DMS53 (cell line): ENCODE measurements around the gene KRTAP10-6.
"Not testable (repeated sequence)": the region's sequence is repeated elsewhere in the genome, so short reads cannot be mapped to it uniquely, and the experiment has no call there.

ENCODE experiments used
- DNase-seq: peaks from one replicate; lab custom pipeline; 2025; lab: John Stamatoyannopoulos, UW

KRTAP10-6 gene

DNA sequence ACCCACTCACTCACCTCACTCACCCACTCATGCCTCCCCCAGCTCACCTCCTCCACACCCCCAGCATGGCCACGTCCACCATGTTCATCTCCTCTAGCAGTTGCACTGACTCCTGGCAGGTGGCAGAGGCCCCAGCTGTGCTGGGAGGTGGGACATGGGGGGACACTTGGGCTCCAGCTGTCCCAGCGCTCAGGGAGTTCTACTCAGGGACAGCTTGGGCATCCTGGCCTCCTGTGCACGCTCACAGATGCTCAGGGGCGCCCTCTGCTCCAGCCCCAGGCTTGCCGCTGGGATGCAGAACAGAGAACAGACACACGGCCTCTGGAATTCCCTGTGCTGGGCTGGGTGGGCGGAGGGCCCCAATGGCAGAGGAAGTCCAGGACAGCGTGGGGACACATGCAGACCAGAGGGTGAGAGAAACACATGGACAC is 24.8 kb upstream of the KRTAP10-6 start:
- no peak for DNase-seq

DNA sequence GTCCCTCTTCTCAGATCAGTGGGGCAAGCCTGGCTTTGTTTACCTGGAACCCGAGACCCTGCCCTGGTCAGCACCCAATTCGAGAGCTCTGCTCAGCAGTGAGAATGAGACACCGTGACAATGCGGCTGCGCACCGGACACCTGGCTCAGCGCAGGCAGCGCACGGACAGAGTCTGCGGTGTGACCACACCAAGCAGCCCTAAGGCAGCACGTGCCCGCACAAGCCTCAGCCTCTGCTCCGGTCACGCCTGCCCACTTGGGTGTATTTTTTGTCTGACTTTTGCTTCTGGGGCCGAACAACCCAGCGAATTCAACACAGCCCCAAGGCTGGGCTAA is 24.3 kb upstream of the KRTAP10-6 start:
- no peak for DNase-seq

DNA sequence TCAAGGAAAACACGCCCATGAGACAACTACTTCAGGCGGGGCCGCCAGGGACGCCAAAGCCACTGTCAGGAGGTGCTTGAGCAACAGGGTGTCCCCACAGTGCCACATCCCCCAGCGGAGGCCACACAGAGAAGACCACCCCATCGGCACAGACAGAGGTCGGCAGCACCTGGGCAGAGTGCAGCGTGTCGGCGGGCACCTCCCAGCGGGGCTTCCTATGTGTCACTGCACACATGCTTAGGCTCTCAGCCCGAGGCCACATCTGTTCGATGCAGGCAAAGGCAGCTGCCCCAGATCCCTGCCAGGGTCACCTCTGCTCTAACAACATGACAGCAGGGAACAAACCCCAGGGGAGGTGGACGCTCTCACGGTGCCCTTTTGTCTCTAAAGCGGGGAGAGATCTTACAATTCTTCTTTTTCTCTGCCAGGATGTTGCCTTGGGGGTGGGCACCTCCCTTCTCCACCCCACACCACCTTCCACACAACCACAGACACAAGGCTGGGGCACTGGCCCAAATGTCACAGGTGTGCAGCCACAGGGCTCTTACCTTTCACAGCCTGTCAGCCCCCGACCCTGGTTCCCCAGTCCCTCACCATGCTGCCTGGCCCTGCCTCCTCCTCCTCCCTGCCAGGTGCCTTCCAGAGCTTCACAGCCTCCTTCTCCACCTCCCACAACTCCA is 23.7 kb upstream of the KRTAP10-6 start:
- DNase-seq: no peak

DNA sequence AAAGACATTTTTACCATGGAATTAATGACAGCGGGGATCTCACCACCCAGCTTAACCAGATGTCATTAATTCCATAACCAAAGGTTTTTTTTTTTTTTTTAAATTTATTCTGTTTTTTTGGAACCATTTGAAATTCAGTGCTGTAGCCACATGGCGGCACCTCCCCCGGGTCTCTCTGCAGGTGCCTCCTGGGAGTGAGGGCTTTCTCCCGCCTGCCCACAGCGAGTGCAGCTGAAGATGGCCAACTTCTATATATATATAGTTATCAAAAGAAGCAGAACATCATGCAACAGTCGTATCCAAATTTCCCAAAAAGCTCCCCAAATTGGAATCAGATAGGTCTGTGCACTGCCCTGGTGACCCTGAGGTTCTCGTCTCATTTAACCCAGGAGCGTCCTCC is 23.2 kb upstream of the KRTAP10-6 start:
- no peak for DNase-seq

DNA sequence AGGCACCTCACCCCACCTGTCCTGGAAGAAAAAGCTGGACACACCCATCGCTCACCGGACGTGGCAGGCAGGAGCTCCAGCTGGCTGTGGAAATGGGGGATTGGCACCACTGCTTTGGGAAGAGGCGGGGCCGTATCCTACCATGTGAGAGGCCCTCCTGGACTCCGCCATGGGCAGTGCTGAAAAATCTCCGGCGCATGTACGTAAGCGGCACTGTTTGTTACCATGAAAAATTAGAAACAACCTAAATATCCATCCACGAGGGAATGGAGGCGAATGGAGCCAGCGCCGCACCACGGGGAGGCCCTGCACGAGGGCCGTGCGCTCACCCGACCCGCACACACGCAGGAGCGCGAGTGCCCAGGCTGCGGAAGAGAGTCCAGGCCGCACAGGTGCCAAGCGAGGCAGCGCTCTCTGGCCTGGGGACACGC is 22.7 kb upstream of the KRTAP10-6 start:
- no peak for DNase-seq

DNA sequence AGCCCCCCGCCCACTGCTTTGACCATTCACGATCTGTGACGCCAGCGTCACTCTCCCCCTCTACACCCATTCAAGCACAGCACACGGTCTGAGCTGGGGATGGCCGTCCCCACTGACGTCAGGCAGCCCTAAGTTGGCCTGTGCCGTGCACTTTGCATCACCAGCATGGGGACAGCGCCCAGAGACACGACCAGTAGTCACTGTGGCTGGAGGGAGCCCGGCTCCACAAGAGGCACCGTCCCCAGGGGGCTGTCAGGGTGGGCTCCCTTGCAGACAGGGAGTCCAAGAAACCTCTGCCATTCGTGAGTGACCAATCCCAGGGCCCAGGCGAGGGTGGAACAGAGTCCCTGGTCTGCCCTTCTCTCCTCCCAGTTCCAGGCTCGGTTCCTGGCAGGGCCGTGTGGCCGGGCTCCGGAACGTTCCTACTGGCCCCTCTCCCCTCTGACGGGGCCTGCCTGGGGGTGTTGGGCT is 21.9 kb upstream of the KRTAP10-6 start:
- no peak for DNase-seq

DNA sequence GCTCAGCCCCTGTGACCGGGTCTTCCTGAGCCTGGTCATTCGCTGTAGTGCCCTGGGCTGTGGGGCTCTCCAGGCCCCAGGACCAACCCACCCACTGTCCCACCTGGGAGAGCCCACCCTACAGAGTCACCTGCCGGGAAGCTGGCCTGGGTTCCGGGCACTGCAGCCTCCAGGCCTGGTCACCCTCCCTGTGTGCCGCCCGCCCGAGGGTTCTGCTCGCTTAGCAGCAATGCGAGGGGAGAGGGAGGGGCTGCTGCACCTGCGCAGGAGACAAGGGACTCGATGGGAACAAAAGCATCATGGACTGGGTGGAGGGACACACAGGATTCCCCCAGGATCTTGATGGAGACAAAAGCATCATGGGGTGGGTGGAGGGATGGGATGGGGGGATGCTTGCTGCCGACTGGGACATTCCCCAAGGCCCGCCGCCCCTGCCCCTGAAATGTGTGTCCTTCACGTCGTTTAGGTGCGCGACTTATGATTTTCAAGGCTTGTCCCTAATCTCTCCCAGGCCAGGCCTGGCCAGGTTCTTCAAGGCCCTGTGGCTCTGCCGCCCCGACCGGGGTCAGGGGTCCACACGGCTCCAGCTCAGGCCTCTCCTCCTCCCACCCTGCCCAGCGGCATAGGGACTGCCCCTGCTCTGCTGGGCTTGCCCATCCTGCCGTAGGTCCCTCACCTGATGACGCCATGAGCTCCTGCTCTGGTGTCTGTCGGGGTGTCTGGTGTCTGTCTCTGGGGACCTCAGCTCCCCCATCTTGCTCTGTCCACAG is 21.3 kb upstream of the KRTAP10-6 start:
- no peak for DNase-seq

DNA sequence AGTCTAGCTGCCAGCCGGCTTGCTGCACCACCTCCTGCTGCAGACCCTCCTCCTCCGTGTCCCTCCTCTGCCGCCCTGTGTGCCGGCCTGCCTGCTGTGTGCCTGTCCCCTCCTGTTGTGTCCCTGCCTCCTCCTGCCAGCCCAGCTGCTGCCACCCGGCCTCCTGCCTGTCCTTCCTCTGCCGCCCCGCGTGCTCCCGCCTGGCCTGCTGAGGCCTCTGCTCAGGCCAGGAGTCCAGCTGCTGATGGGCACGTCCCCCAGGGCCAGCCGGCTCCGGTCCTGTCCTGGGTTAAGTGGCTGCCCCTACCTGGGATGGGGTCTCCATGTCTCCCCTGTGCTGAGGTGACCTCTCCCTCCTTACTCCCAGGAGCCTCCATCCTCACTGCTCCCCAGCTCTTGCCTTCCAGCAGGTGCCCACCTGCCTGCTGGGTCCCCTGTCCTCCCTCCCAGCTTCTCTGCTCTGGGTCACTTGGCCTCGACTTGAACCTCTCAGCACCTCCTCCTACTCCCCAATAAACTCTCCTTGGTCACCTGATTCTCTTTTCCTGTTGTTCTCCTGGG is 20.4 kb upstream of the KRTAP10-6 start:
- DNase-seq: no peak

DNA sequence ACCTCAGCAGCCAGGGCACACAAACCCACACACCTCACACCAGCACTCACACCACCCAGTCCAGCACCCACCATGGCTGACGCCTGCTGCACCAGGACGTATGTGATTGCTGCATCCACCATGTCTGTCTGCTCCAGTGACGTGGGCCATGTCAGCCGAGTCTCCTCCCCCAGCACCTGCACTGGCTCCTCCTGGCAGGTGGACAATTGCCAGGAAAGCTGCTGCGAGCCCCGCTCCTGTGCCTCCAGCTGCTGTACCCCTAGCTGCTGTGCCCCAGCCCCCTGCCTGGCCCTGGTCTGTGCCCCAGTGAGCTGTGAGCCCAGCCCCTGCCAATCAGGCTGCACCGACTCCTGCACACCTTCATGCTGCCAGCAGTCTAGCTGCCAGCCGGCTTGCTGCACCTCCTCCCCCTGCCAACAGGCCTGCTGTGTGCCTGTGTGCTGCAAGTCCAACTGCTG is 19.8 kb upstream of the KRTAP10-6 start, which contains the start of gene KRTAP10-8:
TSS of gene KRTAP10-8 (plus strand) at position 51 of the 458 bp plus-strand sequence. CDS start at position 73, 22 bp downstream.
- no peak for DNase-seq

DNA sequence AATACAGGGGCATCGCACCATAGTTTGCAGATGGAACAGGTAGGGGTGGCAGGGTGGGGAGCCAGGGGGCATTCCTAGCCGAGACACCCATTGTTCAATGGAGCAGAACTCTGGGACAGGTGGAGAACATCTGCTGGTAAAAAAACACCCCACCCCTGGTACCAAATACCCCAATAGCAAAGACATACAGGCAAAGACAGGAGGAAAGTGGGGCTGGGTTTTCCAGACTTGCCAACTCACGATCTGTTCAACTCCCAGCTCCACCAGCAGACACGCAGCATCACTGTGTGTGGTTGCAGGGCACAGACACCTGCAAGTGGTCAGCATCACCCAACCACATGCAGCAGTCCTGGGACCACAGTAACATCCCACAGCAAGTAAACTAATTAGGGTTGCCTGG is 19.2 kb upstream of the KRTAP10-6 start:
- DNase-seq: no peak

DNA sequence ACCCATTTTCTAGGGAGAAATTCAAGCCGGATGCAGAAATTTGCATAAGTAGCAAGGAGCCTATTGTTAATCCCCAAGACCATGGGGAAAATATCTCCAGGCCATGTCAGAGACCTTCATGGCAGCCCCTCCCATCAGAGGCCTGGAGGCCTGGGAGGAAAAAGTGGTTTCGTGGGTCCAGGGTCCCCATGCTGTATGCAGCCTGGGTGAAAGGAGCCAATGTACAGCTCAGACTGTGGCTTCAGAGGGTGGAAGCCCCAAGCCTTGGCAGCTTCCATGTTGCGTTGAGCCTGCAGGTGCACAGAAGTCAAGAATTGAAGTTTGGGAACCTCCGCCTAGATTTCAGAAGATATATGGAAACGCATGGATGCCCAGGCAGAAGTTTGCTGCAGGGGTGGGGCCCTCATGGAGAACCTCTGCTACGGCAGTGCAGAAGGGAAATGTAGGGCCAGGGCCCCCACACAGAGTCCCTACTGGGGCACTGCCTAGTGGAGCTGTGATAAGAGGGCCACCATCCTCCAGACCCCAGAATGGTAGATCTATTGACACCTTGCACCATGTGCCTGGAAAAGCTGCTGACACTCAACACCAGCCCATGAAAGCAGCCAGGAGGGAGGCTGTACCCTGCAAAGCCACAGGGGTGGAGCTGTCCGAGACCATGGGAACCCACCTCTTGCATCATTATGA is 18.0 kb upstream of the KRTAP10-6 start:
- DNase-seq: not testable (repeated sequence)

DNA sequence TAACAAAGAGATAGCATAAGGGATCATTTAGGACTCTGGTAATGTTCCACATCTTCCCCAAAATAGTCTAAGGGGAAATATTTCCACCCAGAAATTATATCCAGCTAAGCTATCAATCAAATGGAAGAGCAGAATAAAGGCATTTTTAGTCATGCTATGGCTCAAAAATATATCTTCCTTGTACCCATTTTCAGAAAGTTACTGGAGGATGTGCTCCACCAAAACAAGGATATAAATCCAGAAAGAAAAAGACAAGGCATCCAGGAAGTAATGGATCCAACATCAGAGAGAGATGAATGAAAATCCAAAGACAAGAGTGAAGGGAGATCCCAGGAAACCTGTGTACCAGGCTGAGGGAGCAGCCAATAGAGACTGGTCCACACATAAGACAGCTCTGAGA is 16.9 kb upstream of the KRTAP10-6 start:
- no peak for DNase-seq

DNA sequence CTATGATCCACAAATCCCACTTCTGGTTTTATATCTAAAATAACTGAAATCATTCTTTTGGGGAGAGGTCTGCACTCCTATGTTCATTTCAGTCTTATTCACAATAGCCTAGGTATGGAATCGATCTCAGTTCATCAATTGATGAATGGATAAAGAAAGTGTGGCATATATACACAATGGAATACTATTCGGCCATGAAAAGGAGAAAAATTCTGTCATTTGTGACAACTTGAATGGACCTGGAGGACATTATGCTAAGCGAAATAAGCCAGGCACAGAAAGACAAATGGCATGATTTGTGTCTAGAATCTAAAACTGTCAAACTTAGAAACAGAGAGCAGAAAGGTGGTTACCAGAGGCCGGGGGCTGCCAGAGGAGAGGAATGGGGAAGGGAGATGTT is 14.2 kb upstream of the KRTAP10-6 start:
- no peak for DNase-seq

DNA sequence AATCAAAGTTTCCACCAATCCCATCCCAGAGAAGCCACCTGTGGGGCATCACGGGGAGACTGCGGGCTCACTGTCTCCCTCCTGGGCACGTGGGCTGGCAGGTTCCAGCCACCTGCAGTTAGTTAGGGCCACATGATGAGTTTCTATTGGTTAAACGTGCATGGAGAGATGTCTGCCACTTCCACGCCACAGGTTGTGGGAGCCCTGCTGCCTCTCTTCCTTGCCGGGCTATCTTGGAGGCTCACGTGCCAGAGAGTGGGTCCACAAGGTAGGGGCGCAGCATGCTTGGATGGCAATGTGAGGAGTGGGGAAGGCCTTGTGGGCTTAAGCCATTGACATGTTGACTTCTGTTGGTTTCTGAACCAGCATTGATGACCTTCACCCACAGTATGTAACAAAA is 11.6 kb upstream of the KRTAP10-6 start:
- no peak for DNase-seq

DNA sequence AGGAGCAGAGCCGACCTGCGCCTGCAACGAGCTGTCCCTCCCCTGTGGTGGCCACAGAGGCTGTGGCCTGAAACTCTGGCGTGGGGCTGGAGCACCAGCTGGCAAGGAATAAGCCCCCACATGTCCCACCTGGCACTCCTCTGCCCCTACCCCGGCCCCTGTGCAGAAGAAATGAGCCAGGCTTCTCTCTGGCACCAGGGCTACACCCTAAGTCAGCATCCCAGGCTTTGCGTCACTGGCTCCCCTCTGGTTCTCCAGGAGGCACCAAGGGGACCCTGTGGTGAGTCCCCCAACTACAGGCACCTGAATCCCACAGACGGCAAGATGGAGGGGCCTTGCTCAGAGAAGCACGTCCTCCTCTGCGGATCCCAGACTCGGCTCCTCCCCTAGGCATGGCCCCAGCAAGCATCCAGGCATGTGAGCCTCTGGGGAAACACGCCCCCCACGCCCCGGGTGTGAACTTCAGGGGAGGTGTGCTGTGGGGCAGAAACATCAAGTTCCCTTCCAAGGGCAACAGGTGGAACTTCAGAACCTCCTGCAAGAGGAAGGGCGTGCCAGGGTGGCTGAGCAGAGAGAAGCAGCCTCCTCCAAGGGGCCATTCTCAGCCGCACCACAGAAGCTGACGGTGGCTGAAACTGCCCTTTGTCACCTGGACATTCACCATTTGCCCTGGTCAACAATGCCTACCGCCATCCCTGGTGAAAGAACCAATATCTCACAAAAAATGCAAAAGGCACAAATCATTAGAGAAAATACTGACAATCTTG is 11.0 kb upstream of the KRTAP10-6 start:
- no peak for DNase-seq

DNA sequence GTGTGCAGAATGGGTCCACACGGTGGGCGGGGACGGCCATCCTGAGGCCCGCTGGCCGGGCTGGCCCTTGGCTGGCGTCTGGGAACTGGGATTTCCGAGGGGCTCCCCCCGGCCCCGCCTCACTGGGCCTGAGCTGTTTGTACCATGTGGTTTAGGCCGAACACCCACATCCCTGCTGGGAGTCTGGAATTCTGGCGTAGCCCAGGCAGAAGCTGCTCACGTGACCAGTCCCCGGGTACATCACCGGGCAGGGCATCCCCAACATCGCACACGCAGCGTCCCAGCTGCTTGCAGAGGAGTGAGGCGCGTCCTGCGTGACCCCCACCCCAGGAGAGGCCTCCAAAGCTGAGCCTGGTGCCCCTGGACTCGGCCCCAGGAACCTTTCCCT is 10.2 kb upstream of the KRTAP10-6 start:
- no peak for DNase-seq

DNA sequence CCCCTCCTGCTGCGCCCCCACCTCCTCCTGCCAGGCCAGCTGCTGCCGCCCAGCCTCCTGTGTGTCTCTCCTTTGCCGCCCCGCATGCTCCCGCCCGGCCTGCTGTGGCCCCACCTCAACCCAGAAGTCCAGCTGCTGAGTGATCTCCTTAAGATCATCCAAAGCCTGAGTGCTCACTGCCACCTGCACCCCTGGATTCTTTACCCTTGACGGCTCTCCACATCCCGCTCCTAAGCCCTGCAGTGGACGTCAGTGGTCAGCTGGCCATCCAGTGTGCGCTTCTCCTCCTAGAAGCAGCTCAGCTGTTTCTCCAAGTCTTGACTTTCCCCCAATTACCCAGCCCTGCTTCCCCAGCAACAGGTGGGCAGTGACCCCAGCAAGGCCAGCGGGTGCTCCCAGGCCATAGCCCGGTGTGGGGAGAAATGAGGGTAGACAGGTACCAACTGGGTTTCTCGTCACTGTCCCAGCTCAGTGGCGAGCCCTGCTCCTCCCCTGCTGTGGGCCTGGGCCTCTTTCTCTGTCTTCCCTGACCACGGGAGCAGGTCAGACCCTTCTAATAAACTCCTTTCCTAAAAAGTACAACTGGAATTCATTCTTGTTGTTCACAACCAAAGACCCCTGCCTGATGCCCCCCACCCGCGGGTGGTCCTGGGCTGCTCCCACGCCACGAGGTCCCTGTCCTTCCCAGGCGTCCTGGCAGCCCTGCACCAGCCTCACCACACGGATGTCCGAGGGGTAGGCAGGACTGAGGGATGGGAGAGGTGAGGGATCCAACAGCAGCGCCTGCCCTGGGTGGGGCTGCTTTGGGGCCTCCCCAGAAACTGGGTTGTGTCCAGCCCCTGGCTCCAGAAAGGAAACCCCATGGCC is 9.5 kb upstream of the KRTAP10-6 start:
- no peak for DNase-seq

DNA sequence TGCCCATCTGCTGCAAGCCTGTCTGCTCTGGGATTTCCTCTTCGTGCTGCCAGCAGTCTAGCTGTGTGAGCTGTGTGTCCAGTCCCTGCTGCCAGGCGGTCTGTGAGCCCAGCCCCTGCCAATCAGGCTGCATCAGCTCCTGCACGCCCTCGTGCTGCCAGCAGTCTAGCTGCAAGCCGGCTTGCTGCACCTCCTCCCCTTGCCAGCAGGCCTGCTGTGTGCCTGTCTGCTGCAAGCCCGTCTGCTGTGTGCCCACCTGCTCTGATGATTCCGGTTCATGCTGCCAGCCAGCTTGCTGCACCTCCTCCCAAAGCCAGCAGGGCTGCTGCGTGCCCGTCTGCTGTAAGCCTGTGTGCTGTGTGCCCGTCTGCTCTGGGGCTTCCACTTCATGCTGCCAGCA is 8.8 kb upstream of the KRTAP10-6 start:
- peak; percentile 44 for DNase-seq

DNA sequence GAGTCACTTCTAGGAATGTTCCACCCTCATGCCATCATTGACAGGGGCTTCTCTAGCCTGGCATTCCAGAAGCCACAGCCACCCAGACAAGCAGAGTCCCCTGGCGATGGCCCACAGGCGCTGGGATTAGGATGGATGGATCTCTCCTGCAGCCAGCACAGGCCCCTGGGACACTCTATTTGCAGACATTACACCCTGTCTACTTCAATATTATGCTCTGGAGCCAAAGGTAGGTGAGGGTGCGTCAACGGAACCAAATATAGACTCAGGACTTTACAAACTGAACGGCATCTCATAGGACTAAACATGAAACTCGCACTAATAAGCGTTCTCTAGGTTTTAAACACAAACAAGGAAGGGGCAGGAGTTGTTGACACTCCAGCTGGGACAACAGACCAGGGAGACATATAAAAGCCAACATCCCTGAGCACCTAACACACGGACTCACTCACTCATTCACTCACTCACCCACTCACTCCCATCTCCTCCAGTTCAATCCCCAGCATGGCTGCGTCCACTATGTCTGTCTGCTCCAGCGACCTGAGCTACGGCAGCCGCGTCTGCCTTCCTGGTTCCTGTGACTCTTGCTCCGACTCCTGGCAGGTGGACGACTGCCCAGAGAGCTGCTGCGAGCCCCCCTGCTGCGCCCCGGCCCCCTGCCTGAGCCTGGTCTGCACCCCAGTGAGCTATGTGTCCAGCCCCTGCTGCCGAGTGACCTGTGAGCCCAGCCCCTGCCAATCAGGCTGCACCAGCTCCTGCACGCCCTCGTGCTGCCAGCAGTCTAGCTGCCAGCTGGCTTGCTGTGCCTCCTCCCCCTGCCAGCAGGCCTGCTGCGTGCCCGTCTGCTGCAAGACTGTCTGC is 8.0 kb upstream of the KRTAP10-6 start, which contains the start of gene KRTAP10-7:
TSS of gene KRTAP10-7 (plus strand) at position 480 of the 861 bp plus-strand sequence. CDS start at position 505, 25 bp downstream.
- DNase-seq: peak; percentile 21
